Uterus (tissue), 2 donors: Measurements from ENCODE around the gene BMPR1A.

Experiments used
- POLR2A ChIP-seq, 2 donors: fragments of 450-650 bp; IDR thresholded peaks; one replicate each; pipeline ENCODE4 v1.6.1; 2016; ENCODE audit warnings: antibody characterized with exemption in 2 of 2, mild to moderate bottlenecking in 1 of 2, moderate library complexity in 1 of 2
- TF ChIP-seq, protein P1 (sequence below), 4 experiments: fragments of 200-600 bp in 2 of 4; fragments of 450-650 bp in 2 of 4; sonication (generic) in 2 of 4; IDR thresholded peaks; one replicate each; pipeline ENCODE4 v1.5.1; 2016 to 2019; ENCODE audit warnings: antibody characterized with exemption in 4 of 4, mild to moderate bottlenecking in 2 of 4, moderate library complexity in 1 of 4

DNA sequence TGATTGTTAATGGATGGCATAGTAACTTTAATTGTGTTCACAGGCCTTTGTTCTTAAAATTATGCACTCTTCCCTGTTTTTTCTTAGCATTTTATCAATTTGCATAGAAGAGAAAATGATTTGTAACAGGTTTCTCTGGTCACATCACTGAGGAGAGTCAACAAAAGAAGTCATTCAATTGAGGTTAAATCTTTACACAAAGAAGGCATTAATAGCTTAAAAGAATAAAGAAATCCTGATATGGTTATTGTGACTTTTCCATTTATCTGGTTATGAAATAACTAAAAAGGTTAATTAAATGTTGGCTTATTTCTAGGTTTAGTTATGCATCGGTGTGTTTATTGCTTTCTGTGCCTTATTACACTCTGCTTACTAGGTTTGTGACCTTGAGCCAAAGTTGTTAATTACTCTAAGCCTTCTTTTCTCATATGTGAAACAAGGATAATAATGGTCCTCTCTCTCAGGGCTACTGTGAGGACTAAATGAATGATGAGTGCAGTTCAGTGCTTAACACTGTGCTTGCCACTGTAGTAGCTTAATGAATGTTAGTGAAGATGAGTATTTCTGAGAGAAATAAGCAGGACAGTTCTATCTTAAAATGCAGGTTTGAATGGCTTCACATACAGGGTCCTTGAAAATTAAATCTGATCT lies 12.1 kb downstream of the BMPR1A start:
- TF ChIP-seq, protein P1, sequence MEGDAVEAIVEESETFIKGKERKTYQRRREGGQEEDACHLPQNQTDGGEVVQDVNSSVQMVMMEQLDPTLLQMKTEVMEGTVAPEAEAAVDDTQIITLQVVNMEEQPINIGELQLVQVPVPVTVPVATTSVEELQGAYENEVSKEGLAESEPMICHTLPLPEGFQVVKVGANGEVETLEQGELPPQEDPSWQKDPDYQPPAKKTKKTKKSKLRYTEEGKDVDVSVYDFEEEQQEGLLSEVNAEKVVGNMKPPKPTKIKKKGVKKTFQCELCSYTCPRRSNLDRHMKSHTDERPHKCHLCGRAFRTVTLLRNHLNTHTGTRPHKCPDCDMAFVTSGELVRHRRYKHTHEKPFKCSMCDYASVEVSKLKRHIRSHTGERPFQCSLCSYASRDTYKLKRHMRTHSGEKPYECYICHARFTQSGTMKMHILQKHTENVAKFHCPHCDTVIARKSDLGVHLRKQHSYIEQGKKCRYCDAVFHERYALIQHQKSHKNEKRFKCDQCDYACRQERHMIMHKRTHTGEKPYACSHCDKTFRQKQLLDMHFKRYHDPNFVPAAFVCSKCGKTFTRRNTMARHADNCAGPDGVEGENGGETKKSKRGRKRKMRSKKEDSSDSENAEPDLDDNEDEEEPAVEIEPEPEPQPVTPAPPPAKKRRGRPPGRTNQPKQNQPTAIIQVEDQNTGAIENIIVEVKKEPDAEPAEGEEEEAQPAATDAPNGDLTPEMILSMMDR (IDR thresholded peaks at IDR 0.05) = no peak
- no peak for TF ChIP-seq POLR2A (IDR thresholded peaks at IDR 0.05)
